ENCODE results near the gene NPAS2.

Gene NPAS2

GRCh38 chr2:100822587-100823248 is 2.8 kb downstream of the NPAS2 start:
- no peak for DNase-seq

GRCh38 chr2:100823665-100824438 is 3.9 kb downstream of the NPAS2 start:
- no peak for DNase-seq

- no peak for DNase-seq
These were observed 4.9 kb downstream of the NPAS2 start for GRCh38 chr2:100824842-100825241.

- DNase-seq = no peak
These were observed 6.6 kb downstream of the NPAS2 start for GRCh38 chr2:100826494-100826893.

- DNase-seq = no peak
These were observed 11.3 kb downstream of the NPAS2 start for GRCh38 chr2:100831158-100831750.

- DNase-seq = no peak
These were observed 11.9 kb downstream of the NPAS2 start for GRCh38 chr2:100831831-100832230.

GRCh38 chr2:100832885-100833284 is 12.9 kb downstream of the NPAS2 start:
- DNase-seq = no peak

- no peak for DNase-seq
These were observed 13.4 kb downstream of the NPAS2 start for GRCh38 chr2:100833331-100833730.

GRCh38 chr2:100834221-100834620 is 14.3 kb downstream of the NPAS2 start:
- no peak for DNase-seq

- DNase-seq = no peak
These were observed 15.2 kb downstream of the NPAS2 start for GRCh38 chr2:100835006-100835659.

- no peak for DNase-seq
These were observed 20.6 kb downstream of the NPAS2 start for GRCh38 chr2:100840519-100840918.

GRCh38 chr2:100842241-100842922 is 22.4 kb downstream of the NPAS2 start:
- DNase-seq = no peak

GRCh38 chr2:100844514-100844913 is 24.6 kb downstream of the NPAS2 start:
- no peak for DNase-seq

- no peak for DNase-seq
These were observed 25.4 kb downstream of the NPAS2 start for GRCh38 chr2:100845141-100845991.

GRCh38 chr2:100846716-100847115 is 26.8 kb downstream of the NPAS2 start:
- DNase-seq = no peak

- no peak for DNase-seq
These were observed 32.5 kb downstream of the NPAS2 start for GRCh38 chr2:100852447-100852846.

GRCh38 chr2:100852999-100853908 is 33.3 kb downstream of the NPAS2 start:
- DNase-seq = no peak

- DNase-seq = no peak
These were observed 34.2 kb downstream of the NPAS2 start for GRCh38 chr2:100853909-100854810.

GRCh38 chr2:100855084-100855483 is 35.1 kb downstream of the NPAS2 start:
- DNase-seq = no peak

GRCh38 chr2:100855606-100856005 is 35.7 kb downstream of the NPAS2 start:
- no peak for DNase-seq

Measured in activated CD4-positive, alpha-beta T cell treated with anti-CD3 and anti-CD28 coated beads, Interleukin-2, amount 50 U/mL, for 4 hours (primary cell).